Endothelial cell of umbilical vein (primary cell): ENCODE results near the gene FAS. TPM values are rescaled to one million over a fixed set of nuclear protein-coding genes. Genes with fewer than 3 reads are reported as not detected.
"Not testable (repeated sequence)": the region's sequence is repeated elsewhere in the genome, so short reads cannot be mapped to it uniquely, and the experiment has no call there.

Source experiments
- BruUV-seq: library from RNA; stranded (reverse); fragments of 400-500 nt; replicated peaks from 2 replicates; lab custom pipeline; 2021; lab: Mats Ljungman, UMichigan
- CTCF ChIA-PET: fragments of 300-600, 350-600 bp; sonication (Branson Sonifier 250); formaldehyde crosslinking; loops from one replicate; lab custom pipeline; 2021; ENCODE audit warnings: antibody characterized with exemption, inconsistent platforms; lab: Charles Lee
- POLR2A ChIA-PET: fragments of 300-600, 350-600 bp; sonication (Branson Sonifier 250); formaldehyde crosslinking; loops from one replicate; lab custom pipeline; 2021; ENCODE audit warnings: antibody characterized with exemption, inconsistent platforms; lab: Charles Lee
- DNase-seq: peaks from one replicate; pipeline ENCODE4 v3.0.0-alpha.2; 2011; ENCODE audit warnings: low read depth, low spot score
- FAIRE-seq: peaks from 2 replicates; lab custom pipeline; 2011; peaks lifted over from hg19 to GRCh38; lab: Jason Lieb, UNC
- H2AFZ ChIP-seq: 2 replicates; pipeline ENCODE4 v1.6.0; 2012; ENCODE audit warnings: low read depth, low read length, control low read depth, inconsistent platforms
- H3K27ac ChIP-seq: 2 replicates; pipeline ENCODE4 v1.5.1; 2011; ENCODE audit warnings: low read depth, mild to moderate bottlenecking, control low read depth, low read length, moderate library complexity; ENCODE audit not compliant: insufficient read depth
- H3K27me3 ChIP-seq, 2 experiments: 2 replicates each; pipeline versions ENCODE4 v1.6.0 to v1.6.1; 2011; ENCODE audit warnings: low read length in 2 of 2, mixed read lengths in 1 of 2; ENCODE audit not compliant: control insufficient read depth in 2 of 2, insufficient read depth in 2 of 2
- H3K36me3 ChIP-seq, 2 experiments: 2 replicates in 1 of 2; 3 replicates in 1 of 2; pipeline ENCODE4 v1.5.1; 2011; ENCODE audit warnings: low read length in 2 of 2, mild to moderate bottlenecking in 1 of 2, moderate library complexity in 1 of 2; ENCODE audit not compliant: control insufficient read depth in 2 of 2, insufficient read depth in 2 of 2; ENCODE audit errors: extremely low read depth in 1 of 2
- H3K4me1 ChIP-seq: 3 replicates; pipeline ENCODE4 v1.5.1; 2011; ENCODE audit warnings: mild to moderate bottlenecking, low read length; ENCODE audit not compliant: control insufficient read depth, insufficient read depth; ENCODE audit errors: extremely low read depth
- H3K4me2 ChIP-seq: 2 replicates; pipeline ENCODE4 v1.6.1; 2011; ENCODE audit warnings: low read length, control low read depth, mixed read lengths; ENCODE audit not compliant: insufficient read depth
- H3K4me3 ChIP-seq, 3 experiments: fragments of 200-600 bp in 1 of 3; sonication (generic), shearing (Covaris generic) in 1 of 3; replicated peaks in 1 of 3; 2 replicates each; pipeline ENCODE4 v1.5.1; 2011 to 2016; ENCODE audit warnings: control low read depth in 3 of 3, low read length in 3 of 3, mild to moderate bottlenecking in 2 of 3, inconsistent platforms in 1 of 3, low read depth in 1 of 3, moderate library complexity in 1 of 3; ENCODE audit not compliant: insufficient read depth in 1 of 3
- H3K79me2 ChIP-seq: 2 replicates; pipeline ENCODE4 v1.6.0; 2012; ENCODE audit warnings: low read length, inconsistent platforms; ENCODE audit not compliant: control insufficient read depth, insufficient read depth
- H3K9ac ChIP-seq: replicated peaks from 2 replicates; pipeline ENCODE3; 2011; ENCODE audit warnings: low read length, control low read depth; ENCODE audit not compliant: insufficient read depth; ENCODE audit errors: extremely low read depth
- H3K9me1 ChIP-seq: replicated peaks from 3 replicates; pipeline ENCODE4 v1.6.0; 2011; ENCODE audit warnings: mild to moderate bottlenecking, low read length; ENCODE audit not compliant: control insufficient read depth, insufficient read depth; ENCODE audit errors: extremely low read depth
- H3K9me3 ChIP-seq: replicated peaks from 2 replicates; pipeline ENCODE4 v1.5.1; 2012; ENCODE audit warnings: low read length, inconsistent platforms; ENCODE audit not compliant: control insufficient read depth, insufficient read depth
- H4K20me1 ChIP-seq: replicated peaks from 2 replicates; pipeline ENCODE3; 2011; ENCODE audit warnings: mild to moderate bottlenecking, low read length; ENCODE audit not compliant: control insufficient read depth, insufficient read depth; ENCODE audit errors: extremely low read depth
- EZH2 ChIP-seq: IDR thresholded peaks from 2 replicates; pipeline ENCODE4 v1.6.1; 2012; ENCODE audit warnings: borderline replicate concordance, low read depth, mild to moderate bottlenecking, moderate library complexity, low read length, inconsistent platforms; ENCODE audit not compliant: severe bottlenecking
- FOS ChIP-seq: IDR thresholded peaks from 2 replicates; pipeline ENCODE4 v1.6.1; 2011; ENCODE audit warnings: mild to moderate bottlenecking, low read length, moderate library complexity, borderline replicate concordance; ENCODE audit not compliant: insufficient read depth
- GATA2 ChIP-seq: IDR thresholded peaks from 2 replicates; pipeline ENCODE4 v1.7.0; 2011; ENCODE audit warnings: low read depth, mild to moderate bottlenecking, moderate library complexity, mixed read lengths, low read length; ENCODE audit not compliant: insufficient read length, insufficient read depth
- JUN ChIP-seq: IDR thresholded peaks from 2 replicates; pipeline ENCODE4 v1.6.1; 2011; ENCODE audit warnings: borderline replicate concordance, low read depth; ENCODE audit not compliant: insufficient read length, insufficient read depth
- MYC ChIP-seq: IDR thresholded peaks from one replicate; pipeline ENCODE4 v1.6.1; 2011; ENCODE audit warnings: mild to moderate bottlenecking, low read depth, low read length
- POLR2A ChIP-seq: IDR thresholded peaks from 2 replicates; pipeline ENCODE4 v1.6.1; 2012; ENCODE audit warnings: low read depth, mild to moderate bottlenecking, control low read depth, low read length
- POLR2AphosphoS5 ChIP-seq: IDR thresholded peaks from 2 replicates; pipeline ENCODE4 v1.6.1; 2012; ENCODE audit warnings: low read depth, mild to moderate bottlenecking, control low read depth, low read length, moderate library complexity; ENCODE audit not compliant: insufficient read depth
- dilution Hi-C: fragments of 300-500 bp; cut with MboI; formaldehyde crosslinking; loops from one replicate; pipeline ENCODE4 v1.15.0; 2019; ENCODE audit warnings: low sequenced_read_pairs; ENCODE audit not compliant: extremely low pct_ligation_motif_present
- intact Hi-C: fragments of 100-400 bp; cut with micrococcal nuclease; formaldehyde crosslinking; loops from one replicate; pipeline ENCODE4 v1.10.0; 2022
- polyA plus RNA-seq, 4 experiments: library from polyadenylated mRNA; depleted of rRNA in 3 of 4; stranded (reverse) in 3 of 4; unstranded in 1 of 4; fragments of >200 nt; gene quantifications; 2 replicates each; pipeline versions ENCODE4 v1.2.1 to v1.2.3, GENCODE V29; 2011 to 2012; ENCODE audit warnings: missing spikeins in 1 of 4
- total RNA-seq: library from RNA; stranded (reverse); gene quantifications from 2 replicates; pipeline ENCODE4 v1.2.3, GENCODE V29; 2021
- TF ChIP-seq, protein P1 (sequence below), 2 donors: IDR thresholded peaks; 1 replicate in 1 of 2; 2 replicates in 1 of 2; pipeline ENCODE4 v1.5.1; 2011; ENCODE audit warnings: low read length in 2 of 2, mild to moderate bottlenecking in 2 of 2, moderate library complexity in 2 of 2, control low read depth in 1 of 2, inconsistent platforms in 1 of 2, low read depth in 1 of 2; ENCODE audit not compliant: insufficient read depth in 1 of 2; ENCODE audit errors: extremely low read depth in 1 of 2
- TF ChIP-seq, protein P2 (sequence below): IDR thresholded peaks from 2 replicates; pipeline ENCODE4 v1.6.1; 2011; ENCODE audit not compliant: insufficient read depth, insufficient read length

Gene FAS
- total and polyA plus RNA-seq, 2 donors (not counting 3 experiments of a cell fraction or from before 2014, with no cell fraction given): 2.0 to 6.1 TPM

DNA sequence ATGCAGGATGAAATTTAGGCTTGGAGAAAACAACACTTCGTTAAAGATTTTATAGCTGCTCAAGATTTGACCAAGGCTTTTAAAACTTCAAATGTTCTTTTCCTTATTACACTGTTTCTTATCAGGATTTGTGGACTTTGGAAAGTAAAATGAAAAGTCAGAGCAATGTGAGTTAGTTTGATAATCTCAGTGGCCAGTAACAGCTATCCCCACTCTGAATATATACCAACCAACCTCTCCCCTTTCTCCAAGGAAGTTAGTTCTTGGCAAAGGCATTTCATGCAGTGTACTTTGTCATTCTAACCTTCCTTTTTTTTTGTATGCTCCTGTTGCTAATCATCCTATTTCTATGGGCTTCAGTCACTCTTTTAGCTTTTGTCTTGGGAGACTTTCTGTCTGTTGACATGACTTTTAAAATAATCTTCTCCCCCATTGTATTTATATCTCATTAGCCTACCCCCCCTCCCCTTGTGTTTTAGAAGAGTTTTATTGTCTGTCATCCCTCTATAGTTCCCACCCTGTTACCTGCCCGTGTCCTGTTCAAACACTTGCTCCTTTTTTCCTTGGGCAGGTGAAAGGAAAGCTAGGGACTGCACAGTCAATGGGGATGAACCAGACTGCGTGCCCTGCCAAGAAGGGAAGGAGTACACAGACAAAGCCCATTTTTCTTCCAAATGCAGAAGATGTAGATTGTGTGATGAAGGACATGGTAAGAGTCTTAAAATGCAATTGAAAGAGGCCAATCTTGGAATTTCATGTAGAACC lies 16.7 kb downstream of the FAS start:
- ChIA-PET CTCF (interaction anchor here (1.2 to 2.9 kb wide), 4 partner anchors 14 to 211 kb away, joined by 4 to 10 read pairs (median 6); no protein-coding TSS in a partner anchor), POLR2A (no interaction called here)
- H3K9me1 ChIP-seq: no peaks in the 10 kb centered on the region
- FAIRE-seq (no peak), DNase-seq (no peak)
- no peak overlapping the region for H3K9ac ChIP-seq
- no peak overlapping the region for H3K4me2 ChIP-seq
- no peak overlapping the region for H3K27ac ChIP-seq
- no peak overlapping the region for H2AFZ ChIP-seq
- no peaks in the 10 kb centered on the region for H3K27me3 ChIP-seq
- H3K9me3 ChIP-seq: no peaks in the 10 kb centered on the region
- TF ChIP-seq GATA2 (no peak), POLR2AphosphoS5 (no peak), JUN (no peak), POLR2A (no peak), FOS (no peak), EZH2 (no peak), MYC (no peak)
- TF ChIP-seq, protein P1, sequence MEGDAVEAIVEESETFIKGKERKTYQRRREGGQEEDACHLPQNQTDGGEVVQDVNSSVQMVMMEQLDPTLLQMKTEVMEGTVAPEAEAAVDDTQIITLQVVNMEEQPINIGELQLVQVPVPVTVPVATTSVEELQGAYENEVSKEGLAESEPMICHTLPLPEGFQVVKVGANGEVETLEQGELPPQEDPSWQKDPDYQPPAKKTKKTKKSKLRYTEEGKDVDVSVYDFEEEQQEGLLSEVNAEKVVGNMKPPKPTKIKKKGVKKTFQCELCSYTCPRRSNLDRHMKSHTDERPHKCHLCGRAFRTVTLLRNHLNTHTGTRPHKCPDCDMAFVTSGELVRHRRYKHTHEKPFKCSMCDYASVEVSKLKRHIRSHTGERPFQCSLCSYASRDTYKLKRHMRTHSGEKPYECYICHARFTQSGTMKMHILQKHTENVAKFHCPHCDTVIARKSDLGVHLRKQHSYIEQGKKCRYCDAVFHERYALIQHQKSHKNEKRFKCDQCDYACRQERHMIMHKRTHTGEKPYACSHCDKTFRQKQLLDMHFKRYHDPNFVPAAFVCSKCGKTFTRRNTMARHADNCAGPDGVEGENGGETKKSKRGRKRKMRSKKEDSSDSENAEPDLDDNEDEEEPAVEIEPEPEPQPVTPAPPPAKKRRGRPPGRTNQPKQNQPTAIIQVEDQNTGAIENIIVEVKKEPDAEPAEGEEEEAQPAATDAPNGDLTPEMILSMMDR (IDR thresholded peaks at IDR 0.05; ENCODE audit: extremely low read depth in 1 of 2, insufficient read depth in 1 of 2, low read depth in 1 of 2, low read length in 2 of 2): no peak
- TF ChIP-seq, protein P2, sequence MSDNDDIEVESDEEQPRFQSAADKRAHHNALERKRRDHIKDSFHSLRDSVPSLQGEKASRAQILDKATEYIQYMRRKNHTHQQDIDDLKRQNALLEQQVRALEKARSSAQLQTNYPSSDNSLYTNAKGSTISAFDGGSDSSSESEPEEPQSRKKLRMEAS: no peak
- H3K36me3 ChIP-seq: no peaks in the 10 kb centered on the region
- H3K79me2 ChIP-seq: no peaks in the 10 kb centered on the region
- no peak overlapping the region for H3K4me3 ChIP-seq
- dilution Hi-C loops: no loop called here
- peaks cover 12% of the 10 kb centered on the region for H3K4me1 ChIP-seq
- no peaks in the 10 kb centered on the region for H4K20me1 ChIP-seq
- no TSS peak for BruUV-seq
- intact Hi-C loops: no loop called here

DNA sequence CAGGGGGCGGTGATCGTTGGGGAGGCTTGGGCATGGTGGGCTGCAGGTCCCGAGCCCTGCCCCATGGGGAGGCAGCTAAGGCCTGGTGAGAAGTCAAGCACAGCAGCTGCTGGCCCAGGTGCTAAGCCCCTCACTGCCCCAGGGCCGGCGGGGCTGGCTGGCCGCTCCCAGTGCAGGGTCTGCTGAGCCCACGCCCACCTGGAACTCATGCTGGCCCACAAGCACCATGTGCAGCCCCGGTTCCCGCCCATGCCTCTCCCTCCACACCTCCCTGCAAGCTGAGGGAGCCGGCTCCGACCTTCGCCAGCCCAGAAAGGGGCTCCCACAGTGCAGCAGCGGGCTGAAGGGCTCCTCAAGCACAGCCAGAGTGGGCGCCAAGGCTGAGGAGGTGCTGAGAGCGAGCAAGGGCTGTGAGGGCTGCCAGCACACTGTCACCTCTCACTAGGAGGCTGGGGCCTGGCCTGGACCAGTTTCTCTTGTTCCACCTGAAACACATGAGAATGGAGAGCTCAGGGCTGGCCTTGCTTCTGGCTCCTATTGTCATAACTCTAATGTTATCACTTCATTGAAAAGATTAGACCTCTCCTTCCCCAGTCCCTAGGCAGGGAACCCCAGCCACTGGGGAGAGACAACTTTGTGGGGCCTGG lies 28.2 kb downstream of the FAS start:
- DNase-seq, H3K9ac ChIP-seq, H3K9me1 ChIP-seq, dilution Hi-C loops, H3K9me3 ChIP-seq, intact Hi-C loops, H3K4me2 ChIP-seq, H4K20me1 ChIP-seq, H3K36me3 ChIP-seq, BruUV-seq, H3K27me3 ChIP-seq, H3K4me3 ChIP-seq, H3K4me1 ChIP-seq, H3K79me2 ChIP-seq, FAIRE-seq, H2AFZ ChIP-seq, POLR2A ChIA-PET, H3K27ac ChIP-seq: not testable (repeated sequence)
- CTCF ChIA-PET: interaction anchor here (1.3 to 1.4 kb wide), 2 partner anchors 15 to 28 kb away, joined by 3 to 5 read pairs; partner anchors contain the start of gene FAS
